ENCODE measurements around the gene HCFC2.
A peak's percentile ranks its signal among the peaks of the same experiment; 100 is the strongest.

HCFC2 gene

DNA sequence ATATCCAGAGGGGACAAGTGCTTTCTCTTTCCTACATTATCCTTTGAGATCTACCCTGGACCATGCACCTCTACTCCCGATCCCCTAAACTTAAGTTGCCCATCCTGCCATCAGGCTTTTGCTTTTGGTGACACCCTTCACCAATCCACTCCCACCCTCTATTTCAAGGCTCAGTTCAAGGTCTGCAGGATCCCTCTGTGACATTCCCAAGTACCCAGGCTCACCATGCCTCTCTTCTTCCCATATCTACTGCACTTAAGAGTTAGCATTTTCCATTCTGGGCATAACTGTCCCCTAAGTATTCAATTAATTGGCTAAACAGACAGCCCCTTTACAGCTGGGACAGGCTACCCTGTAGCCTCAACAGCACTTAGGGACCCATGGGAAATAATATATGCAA, 70.6 kb downstream of the HCFC2 start:
- TF ChIP-seq, protein P1, sequence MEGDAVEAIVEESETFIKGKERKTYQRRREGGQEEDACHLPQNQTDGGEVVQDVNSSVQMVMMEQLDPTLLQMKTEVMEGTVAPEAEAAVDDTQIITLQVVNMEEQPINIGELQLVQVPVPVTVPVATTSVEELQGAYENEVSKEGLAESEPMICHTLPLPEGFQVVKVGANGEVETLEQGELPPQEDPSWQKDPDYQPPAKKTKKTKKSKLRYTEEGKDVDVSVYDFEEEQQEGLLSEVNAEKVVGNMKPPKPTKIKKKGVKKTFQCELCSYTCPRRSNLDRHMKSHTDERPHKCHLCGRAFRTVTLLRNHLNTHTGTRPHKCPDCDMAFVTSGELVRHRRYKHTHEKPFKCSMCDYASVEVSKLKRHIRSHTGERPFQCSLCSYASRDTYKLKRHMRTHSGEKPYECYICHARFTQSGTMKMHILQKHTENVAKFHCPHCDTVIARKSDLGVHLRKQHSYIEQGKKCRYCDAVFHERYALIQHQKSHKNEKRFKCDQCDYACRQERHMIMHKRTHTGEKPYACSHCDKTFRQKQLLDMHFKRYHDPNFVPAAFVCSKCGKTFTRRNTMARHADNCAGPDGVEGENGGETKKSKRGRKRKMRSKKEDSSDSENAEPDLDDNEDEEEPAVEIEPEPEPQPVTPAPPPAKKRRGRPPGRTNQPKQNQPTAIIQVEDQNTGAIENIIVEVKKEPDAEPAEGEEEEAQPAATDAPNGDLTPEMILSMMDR (IDR thresholded peaks at IDR 0.05; ENCODE audit: low read depth, low read length, missing control alignments) = no peak
- DNase-seq (ENCODE audit: low read depth) = no peak
- no peak overlapping the region for H3K4me3 ChIP-seq (ENCODE audit: low read depth, low read length)

DNA sequence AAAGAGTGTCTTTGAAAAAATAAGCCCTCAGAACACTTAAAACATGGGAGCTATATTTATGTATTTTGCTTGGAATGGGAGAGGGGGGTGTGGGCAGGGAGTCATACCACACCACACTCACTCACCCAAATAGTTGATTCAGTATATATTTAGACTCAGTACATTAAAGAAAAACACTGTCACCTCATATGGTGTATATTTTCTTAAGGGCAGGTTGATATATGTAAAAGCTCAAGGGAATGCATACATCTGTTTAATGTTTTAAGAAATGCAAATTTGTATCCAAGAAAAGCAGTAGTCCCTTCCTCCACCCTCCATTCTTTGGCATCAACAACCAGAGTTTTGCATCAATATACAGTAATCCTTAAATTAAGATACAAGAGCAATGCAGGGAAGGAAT, 72.2 kb downstream of the HCFC2 start:
- no peak for DNase-seq (ENCODE audit: low read depth)
- H3K4me3 ChIP-seq (ENCODE audit: low read depth, low read length) = peak overlapping the region; percentile 68
- TF ChIP-seq, protein P1 (IDR thresholded peaks at IDR 0.05; ENCODE audit: low read depth, low read length, missing control alignments) = no peak

DNA sequence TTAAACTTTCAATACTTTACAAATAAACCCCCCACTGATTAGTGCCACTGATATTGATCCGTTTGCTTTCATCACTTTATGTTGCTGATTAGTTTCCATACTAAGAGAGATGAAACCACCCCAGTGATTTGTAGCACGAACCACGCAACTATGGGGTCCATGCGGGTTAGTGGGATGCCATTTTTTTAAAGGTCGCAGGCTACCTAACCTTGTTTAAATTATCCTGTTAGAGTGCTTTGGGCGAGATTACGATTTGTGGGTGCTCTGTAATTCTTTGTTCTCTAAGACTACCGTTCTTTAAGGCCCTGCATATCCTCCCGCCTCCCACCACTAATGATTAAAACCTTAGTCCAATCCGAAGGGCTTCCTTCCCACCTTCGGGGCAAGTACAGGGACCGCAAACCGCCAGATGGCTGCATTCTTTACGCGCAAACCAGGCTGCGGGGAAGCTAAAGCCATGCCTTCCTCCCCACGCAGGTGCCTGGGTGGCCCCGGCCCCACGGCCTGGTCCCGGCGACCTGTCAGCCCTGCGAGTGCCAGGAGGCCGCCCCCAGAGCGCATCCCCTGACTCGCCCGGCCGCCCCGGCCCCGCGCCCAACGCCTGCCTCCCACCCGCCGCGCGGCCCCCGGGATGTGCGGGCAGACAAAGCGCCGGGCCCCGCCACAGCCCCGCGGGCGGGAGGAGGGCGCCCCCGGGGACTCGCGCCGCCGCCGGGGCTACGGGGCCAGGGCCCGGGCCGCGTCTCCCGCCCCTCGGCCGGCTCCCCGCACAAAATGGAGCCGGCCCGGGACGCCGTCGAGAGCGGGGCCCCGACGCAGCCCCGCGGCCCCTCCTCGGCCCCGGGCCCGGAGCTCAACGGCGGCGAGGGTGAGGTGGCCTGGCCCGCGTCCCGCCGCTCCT, 72.9 kb downstream of the HCFC2 start:
- TF ChIP-seq, protein P1 (IDR thresholded peaks at IDR 0.05; ENCODE audit: low read depth, low read length, missing control alignments) = no peak
- DNase-seq (ENCODE audit: low read depth) = peak; percentile 26
- peak overlapping the region; percentile 68 for H3K4me3 ChIP-seq (ENCODE audit: low read depth, low read length)

DNA sequence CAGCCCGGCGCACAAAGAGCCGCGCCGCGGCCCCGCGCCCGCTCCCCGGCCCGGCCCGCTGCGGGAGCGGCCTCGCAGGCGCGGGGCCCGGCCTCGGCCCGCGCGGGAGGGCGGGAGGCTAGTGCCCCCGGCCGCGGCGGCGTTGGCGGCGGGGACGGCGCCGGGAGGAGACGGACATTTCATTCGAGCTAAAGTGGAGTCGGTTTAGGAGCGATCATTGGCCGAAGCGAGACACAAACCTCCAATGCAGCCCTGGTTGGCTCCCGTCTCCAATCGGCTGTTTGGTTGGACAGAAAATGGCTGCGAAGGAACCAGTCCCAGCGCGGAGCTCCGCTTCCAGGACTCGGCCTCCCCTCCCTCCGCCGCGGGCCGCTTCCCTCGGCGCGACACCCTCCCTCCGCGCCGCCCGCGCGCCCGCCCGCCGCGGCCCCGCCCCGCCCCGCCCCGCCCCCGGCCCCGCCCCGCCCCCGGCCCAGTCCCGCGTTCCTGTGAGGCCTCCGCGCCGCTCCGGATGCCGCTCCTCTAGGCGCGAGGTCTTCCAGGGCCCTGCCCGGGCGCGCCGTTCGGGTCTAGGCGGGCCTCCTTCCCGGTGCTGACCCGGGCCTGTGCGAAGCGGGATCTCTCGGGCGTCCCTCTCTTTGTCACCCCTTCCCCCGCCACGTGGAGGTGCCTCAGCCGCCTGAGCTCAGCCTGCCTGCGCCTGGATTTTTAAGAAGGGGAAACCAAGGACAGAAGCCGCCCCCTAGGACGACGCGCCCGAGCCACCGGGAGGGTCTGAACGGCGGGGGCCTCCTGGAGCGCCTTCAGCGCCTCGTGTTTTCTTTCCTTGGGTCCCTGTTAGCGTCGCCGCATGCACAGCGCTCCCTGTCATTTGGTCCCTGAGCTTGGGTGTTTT, 73.8 kb downstream of the HCFC2 start, which contains the start of gene NFYB:
TSS of gene NFYB (minus strand) at position 309 of the 895 bp plus-strand sequence. CDS start 2,757 bp downstream, outside the sequence.
- peak; percentile 94 for DNase-seq (ENCODE audit: low read depth)
- peak within 1 kb of the TSS; percentile 68 for H3K4me3 ChIP-seq (ENCODE audit: low read depth, low read length)
- TF ChIP-seq, protein P1 (IDR thresholded peaks at IDR 0.05; ENCODE audit: low read depth, low read length, missing control alignments) = no peak

DNA sequence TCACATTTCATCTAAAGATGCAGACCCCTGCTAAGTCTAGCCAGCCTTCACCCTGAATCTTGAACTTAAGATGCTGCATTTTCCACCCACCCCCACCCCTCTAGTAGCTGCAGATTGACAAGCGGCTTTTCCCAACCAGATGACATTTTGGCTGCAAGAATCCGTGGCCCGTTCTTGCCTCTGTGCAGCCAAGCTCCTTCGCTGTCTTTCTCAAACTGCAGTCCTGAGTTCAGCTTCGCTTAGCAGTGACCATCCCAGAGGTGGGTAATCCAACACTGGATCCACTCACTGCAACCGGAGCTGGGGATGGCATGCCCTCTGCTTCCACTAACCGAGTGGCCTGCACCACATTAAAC, 74.4 kb downstream of the HCFC2 start:
- H3K4me3 ChIP-seq (ENCODE audit: low read depth, low read length) = no peak overlapping the region; the same call in 1 of the 2 replicates
- no peak for DNase-seq (ENCODE audit: low read depth)
- TF ChIP-seq, protein P1 (IDR thresholded peaks at IDR 0.05; ENCODE audit: low read depth, low read length, missing control alignments) = no peak

DNA sequence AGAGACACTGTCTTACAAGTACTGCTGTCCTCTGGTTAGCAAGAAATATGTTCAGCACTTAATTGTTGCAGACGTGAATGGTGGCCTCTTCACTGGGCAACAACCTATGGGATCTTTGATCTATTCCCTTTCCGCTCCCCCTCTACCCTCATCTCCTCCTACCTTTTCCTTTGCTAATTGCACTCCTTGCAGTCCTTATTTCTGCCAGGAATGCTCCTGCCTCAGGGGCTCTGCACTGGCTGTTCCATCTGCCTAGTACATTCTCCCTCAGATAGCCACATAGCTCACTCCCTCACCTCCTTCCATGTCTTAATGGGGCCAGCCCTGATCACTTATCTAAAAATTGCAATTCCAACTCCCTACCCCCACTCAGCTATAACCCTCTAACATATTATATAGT, 78.2 kb downstream of the HCFC2 start:
- TF ChIP-seq, protein P1 (IDR thresholded peaks at IDR 0.05; ENCODE audit: low read depth, low read length, missing control alignments) = no peak
- DNase-seq (ENCODE audit: low read depth) = no peak
- H3K4me3 ChIP-seq (ENCODE audit: low read depth, low read length) = no peak overlapping the region
